HepG2 (cell line): Measurements from ENCODE around the gene HCRT. TPM values are rescaled to one million over a fixed set of nuclear protein-coding genes. Genes with fewer than 3 reads are reported as not detected.
A peak's percentile ranks its signal among the peaks of the same experiment; 100 is the strongest.

ENCODE experiments used
- AGO2 ChIP-seq: fragments of 200-400 bp; formaldehyde crosslinking; optimal IDR thresholded peaks from 2 replicates; pipeline ENCODE3; 2017; ENCODE audit warnings: mild to moderate bottlenecking, low read depth, low read length, moderate library complexity
- ARNT2 ChIP-seq: sonication (generic); formaldehyde crosslinking; IDR thresholded peaks from 2 replicates; pipeline ENCODE4 v1.8.0; 2022; ENCODE audit warnings: mild to moderate bottlenecking, low read depth, missing genetic modification reagents, moderate library complexity
- EEA1 ChIP-seq: sonication (generic); formaldehyde crosslinking; IDR thresholded peaks from 2 replicates; pipeline ENCODE4 v1.5.1; 2020; ENCODE audit warnings: mild to moderate bottlenecking, missing genetic modification reagents, borderline replicate concordance
- KLF12 ChIP-seq: sonication (generic); formaldehyde crosslinking; IDR thresholded peaks from 2 replicates; pipeline ENCODE4 v1.4.0; 2020; ENCODE audit warnings: missing genetic modification reagents, borderline replicate concordance
- NFKB2 ChIP-seq: sonication (generic); formaldehyde crosslinking; IDR thresholded peaks from 2 replicates; pipeline ENCODE4 v1.4.0; 2020; ENCODE audit warnings: missing genetic modification reagents, borderline replicate concordance
- PITX1 ChIP-seq: sonication (generic); formaldehyde crosslinking; IDR thresholded peaks from 2 replicates; pipeline ENCODE4 v1.5.1; 2020; ENCODE audit warnings: mild to moderate bottlenecking, missing genetic modification reagents
- POLR2G ChIP-seq: fragments of 200-400 bp; formaldehyde crosslinking; IDR thresholded peaks from 2 replicates; pipeline ENCODE4 v1.6.1; 2018; ENCODE audit warnings: mild to moderate bottlenecking, low read depth, low read length, moderate library complexity
- PRPF4 ChIP-seq: fragments of 200-400 bp; formaldehyde crosslinking; IDR thresholded peaks from 2 replicates; pipeline ENCODE4 v1.6.1; 2016; ENCODE audit warnings: low read length, low read depth; ENCODE audit not compliant: poor library complexity, severe bottlenecking
- SAFB2 ChIP-seq: sonication (generic); formaldehyde crosslinking; IDR thresholded peaks from 2 replicates; pipeline ENCODE4 v1.5.1; 2020; ENCODE audit warnings: missing genetic modification reagents, low read depth, mild to moderate bottlenecking, borderline replicate concordance
- TRIM24 ChIP-seq: sonication (generic); formaldehyde crosslinking; IDR thresholded peaks from 2 replicates; pipeline ENCODE4 v1.8.0; 2022; ENCODE audit warnings: mild to moderate bottlenecking, missing genetic modification reagents
- TSC22D2 ChIP-seq: sonication (generic); formaldehyde crosslinking; IDR thresholded peaks from 2 replicates; pipeline ENCODE4 v1.5.1; 2020; ENCODE audit warnings: missing genetic modification reagents, mild to moderate bottlenecking, borderline replicate concordance
- U2AF1 ChIP-seq: fragments of 200-400 bp; formaldehyde crosslinking; optimal IDR thresholded peaks from 2 replicates; pipeline ENCODE3; 2017; ENCODE audit warnings: mild to moderate bottlenecking, low read depth, low read length
- XBP1 ChIP-seq: sonication (generic); formaldehyde crosslinking; IDR thresholded peaks from 2 replicates; pipeline ENCODE4 v1.5.0; 2020; ENCODE audit warnings: missing genetic modification reagents
- ZNF138 ChIP-seq: sonication (generic); formaldehyde crosslinking; IDR thresholded peaks from 2 replicates; pipeline ENCODE4 v1.5.0; 2020; ENCODE audit warnings: mild to moderate bottlenecking, low read depth, missing genetic modification reagents
- ZNF296 ChIP-seq: sonication (generic); formaldehyde crosslinking; conservative IDR thresholded peaks from 2 replicates; pipeline ENCODE4 v1.5.0; 2020; ENCODE audit warnings: mild to moderate bottlenecking, missing genetic modification reagents
- ZNF383 ChIP-seq: sonication (generic); formaldehyde crosslinking; IDR thresholded peaks from 2 replicates; pipeline ENCODE4 v1.4.0; 2020; ENCODE audit warnings: missing genetic modification reagents, mild to moderate bottlenecking, borderline replicate concordance
- ZNF747 ChIP-seq: sonication (generic); formaldehyde crosslinking; IDR thresholded peaks from 2 replicates; pipeline ENCODE4 v1.8.1; 2023; ENCODE audit warnings: missing genetic modification reagents, mild to moderate bottlenecking, borderline replicate concordance
- ZNF780A ChIP-seq: sonication (generic); formaldehyde crosslinking; IDR thresholded peaks from 2 replicates; pipeline ENCODE4 v1.8.0; 2022; ENCODE audit warnings: mild to moderate bottlenecking, missing genetic modification reagents, moderate library complexity
- ZNF781 ChIP-seq: sonication (generic); formaldehyde crosslinking; IDR thresholded peaks from 2 replicates; pipeline ENCODE4 v1.5.1; 2020; ENCODE audit warnings: borderline replicate concordance, mild to moderate bottlenecking, missing genetic modification reagents; ENCODE audit errors: not compliant biosample characterization
- polyA plus RNA-seq, 8 experiments: library from polyadenylated mRNA; depleted of rRNA in 3 of 8; stranded (reverse) in 7 of 8; unstranded in 1 of 8; fragments of >200 nt; fragmentation: Illumina TruSeq in 4 of 8; extraction: Trizol in 4 of 8; gene quantifications; 2 replicates each; pipeline versions ENCODE4 v1.2.1 to v1.2.3, GENCODE V29; 2011 to 2016; ENCODE audit warnings: low read depth in 4 of 8, missing spikeins in 1 of 8, mixed read lengths in 1 of 8; ENCODE audit not compliant: insufficient read depth in 1 of 8
- total RNA-seq, 5 experiments: library from RNA; depleted of rRNA; stranded (reverse); fragments of >200 nt; fragmentation: Illumina TruSeq; extraction: Trizol; gene quantifications; 2 replicates each; pipeline ENCODE4 v1.2.3, GENCODE V29; 2016; ENCODE audit warnings: low read depth in 1 of 5
- TF ChIP-seq, protein P1 (sequence below): sonication (generic); formaldehyde crosslinking; IDR thresholded peaks from 2 replicates; pipeline ENCODE4 v1.5.0; 2020; ENCODE audit warnings: missing genetic modification reagents, mild to moderate bottlenecking, borderline replicate concordance
- TF ChIP-seq, protein P2 (sequence below): sonication (generic); formaldehyde crosslinking; IDR thresholded peaks from 2 replicates; pipeline ENCODE4 v1.4.0; 2020; ENCODE audit warnings: missing genetic modification reagents, borderline replicate concordance
- TF ChIP-seq, protein P3 (sequence below): sonication (generic); formaldehyde crosslinking; IDR thresholded peaks from 2 replicates; pipeline ENCODE4 v1.4.0; 2020; ENCODE audit warnings: missing genetic modification reagents
- TF ChIP-seq, protein P4 (sequence below): sonication (generic); formaldehyde crosslinking; conservative IDR thresholded peaks from 2 replicates; pipeline ENCODE4 v1.4.0; 2020; ENCODE audit warnings: missing genetic modification reagents

The HCRT gene
- total and polyA plus RNA-seq, 2 of the 13 experiments (the other 11 are each of a cell fraction or from before 2014, with no cell fraction given) = not detected

DNA sequence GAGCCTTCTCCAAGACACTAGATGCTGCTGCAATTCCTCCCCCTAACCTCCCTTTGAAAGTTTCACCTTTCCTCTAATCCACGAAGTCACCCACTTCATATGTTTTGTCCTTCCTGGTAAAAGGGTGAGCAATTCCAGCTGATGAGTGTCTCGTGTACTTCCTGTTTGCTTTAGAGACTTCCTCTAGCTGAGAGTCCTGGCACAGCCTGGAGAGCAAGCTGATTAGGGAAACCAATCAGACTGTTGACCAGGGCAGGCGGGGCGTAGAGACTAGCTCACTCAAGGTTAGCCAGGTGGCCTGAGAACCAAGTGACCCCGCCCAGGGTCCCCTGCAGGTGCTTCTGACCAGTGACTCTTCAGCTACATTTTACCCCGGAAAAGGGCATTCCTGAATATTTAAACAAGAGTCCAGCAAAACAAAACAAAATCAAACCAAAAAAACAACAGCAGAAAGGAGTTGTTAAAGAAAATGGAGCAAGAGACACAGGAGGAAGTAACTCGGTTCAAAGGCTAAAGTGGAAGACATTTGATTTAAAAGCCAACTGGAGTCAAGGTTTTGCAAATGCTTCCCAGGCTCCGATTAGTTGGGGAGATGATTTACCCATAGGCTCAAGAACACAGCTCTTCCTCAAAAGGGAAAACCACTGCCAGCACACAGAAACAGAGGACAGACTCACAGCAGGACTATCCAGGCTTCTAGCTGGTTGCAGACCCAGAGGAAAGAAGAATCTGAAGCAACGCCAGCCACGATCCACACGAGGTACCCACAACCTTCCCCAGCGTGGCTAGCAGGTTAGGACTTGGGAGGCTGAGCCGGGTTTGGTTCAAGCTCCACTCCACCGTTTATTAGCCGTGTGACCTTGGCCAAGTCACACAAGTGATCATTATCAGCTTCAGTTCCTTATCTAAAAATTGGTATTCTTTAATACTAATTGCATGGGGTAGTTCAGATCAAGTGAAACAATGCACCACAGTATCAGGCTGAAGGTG, 49.3 kb downstream of the HCRT start (continued):
- TF ChIP-seq ZNF747 (CRISPR knock-in tag) (peak; percentile 67; the same call in 1 of the 2 replicates), EEA1 (CRISPR knock-in tag) (no peak), PRPF4 (no peak), ZNF138 (CRISPR knock-in tag) (no peak), TRIM24 (CRISPR knock-in tag) (no peak), POLR2G (no peak), U2AF1 (no peak), PITX1 (CRISPR knock-in tag) (peak; percentile 74), ZNF781 (CRISPR knock-in tag) (peak; percentile 41), XBP1 (CRISPR knock-in tag) (no peak), AGO2 (no peak), ZNF383 (CRISPR knock-in tag) (no peak), NFKB2 (CRISPR knock-in tag) (no peak), TSC22D2 (CRISPR knock-in tag) (no peak), SAFB2 (CRISPR knock-in tag) (no peak), KLF12 (no peak), ZNF780A (no peak), ARNT2 (CRISPR knock-in tag) (no peak), ZNF296 (CRISPR knock-in tag) (no peak)
- TF ChIP-seq, protein P1, sequence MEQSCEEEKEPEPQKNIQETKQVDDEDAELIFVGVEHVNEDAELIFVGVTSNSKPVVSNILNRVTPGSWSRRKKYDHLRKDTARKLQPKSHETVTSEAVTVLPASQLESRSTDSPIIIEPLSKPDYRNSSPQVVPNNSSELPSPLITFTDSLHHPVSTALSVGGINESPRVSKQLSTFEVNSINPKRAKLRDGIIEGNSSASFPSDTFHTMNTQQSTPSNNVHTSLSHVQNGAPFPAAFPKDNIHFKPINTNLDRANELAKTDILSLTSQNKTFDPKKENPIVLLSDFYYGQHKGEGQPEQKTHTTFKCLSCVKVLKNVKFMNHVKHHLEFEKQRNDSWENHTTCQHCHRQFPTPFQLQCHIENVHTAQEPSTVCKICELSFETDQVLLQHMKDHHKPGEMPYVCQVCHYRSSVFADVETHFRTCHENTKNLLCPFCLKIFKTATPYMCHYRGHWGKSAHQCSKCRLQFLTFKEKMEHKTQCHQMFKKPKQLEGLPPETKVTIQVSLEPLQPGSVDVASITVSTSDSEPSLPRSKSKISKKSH = no peak
- TF ChIP-seq, protein P2, sequence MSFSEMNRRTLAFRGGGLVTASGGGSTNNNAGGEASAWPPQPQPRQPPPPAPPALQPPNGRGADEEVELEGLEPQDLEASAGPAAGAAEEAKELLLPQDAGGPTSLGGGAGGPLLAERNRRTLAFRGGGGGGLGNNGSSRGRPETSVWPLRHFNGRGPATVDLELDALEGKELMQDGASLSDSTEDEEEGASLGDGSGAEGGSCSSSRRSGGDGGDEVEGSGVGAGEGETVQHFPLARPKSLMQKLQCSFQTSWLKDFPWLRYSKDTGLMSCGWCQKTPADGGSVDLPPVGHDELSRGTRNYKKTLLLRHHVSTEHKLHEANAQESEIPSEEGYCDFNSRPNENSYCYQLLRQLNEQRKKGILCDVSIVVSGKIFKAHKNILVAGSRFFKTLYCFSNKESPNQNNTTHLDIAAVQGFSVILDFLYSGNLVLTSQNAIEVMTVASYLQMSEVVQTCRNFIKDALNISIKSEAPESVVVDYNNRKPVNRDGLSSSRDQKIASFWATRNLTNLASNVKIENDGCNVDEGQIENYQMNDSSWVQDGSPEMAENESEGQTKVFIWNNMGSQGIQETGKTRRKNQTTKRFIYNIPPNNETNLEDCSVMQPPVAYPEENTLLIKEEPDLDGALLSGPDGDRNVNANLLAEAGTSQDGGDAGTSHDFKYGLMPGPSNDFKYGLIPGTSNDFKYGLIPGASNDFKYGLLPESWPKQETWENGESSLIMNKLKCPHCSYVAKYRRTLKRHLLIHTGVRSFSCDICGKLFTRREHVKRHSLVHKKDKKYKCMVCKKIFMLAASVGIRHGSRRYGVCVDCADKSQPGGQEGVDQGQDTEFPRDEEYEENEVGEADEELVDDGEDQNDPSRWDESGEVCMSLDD = no peak
- TF ChIP-seq, protein P3, sequence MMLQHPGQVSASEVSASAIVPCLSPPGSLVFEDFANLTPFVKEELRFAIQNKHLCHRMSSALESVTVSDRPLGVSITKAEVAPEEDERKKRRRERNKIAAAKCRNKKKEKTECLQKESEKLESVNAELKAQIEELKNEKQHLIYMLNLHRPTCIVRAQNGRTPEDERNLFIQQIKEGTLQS (CRISPR knock-in tag) = no peak
- TF ChIP-seq, protein P4, sequence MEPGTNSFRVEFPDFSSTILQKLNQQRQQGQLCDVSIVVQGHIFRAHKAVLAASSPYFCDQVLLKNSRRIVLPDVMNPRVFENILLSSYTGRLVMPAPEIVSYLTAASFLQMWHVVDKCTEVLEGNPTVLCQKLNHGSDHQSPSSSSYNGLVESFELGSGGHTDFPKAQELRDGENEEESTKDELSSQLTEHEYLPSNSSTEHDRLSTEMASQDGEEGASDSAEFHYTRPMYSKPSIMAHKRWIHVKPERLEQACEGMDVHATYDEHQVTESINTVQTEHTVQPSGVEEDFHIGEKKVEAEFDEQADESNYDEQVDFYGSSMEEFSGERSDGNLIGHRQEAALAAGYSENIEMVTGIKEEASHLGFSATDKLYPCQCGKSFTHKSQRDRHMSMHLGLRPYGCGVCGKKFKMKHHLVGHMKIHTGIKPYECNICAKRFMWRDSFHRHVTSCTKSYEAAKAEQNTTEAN (CRISPR knock-in tag) = no peak
